Transverse colon (tissue), 4 donors: ENCODE data around the gene DOCK1.

Experiments used
- CTCF ChIP-seq, 5 experiments: fragments of 200-600 bp in 3 of 5; fragments of 450-650 bp in 2 of 5; sonication (generic) in 3 of 5; IDR thresholded peaks; 1 replicate in 2 of 5; 2 replicates in 3 of 5; pipeline ENCODE4 v1.5.1; 2016 to 2017; ENCODE audit warnings: antibody characterized with exemption in 5 of 5, inconsistent platforms in 3 of 5, mild to moderate bottlenecking in 2 of 5, moderate library complexity in 1 of 5
- EP300 ChIP-seq: sonication (generic); formaldehyde crosslinking; IDR thresholded peaks from one replicate; pipeline ENCODE4 v1.6.1; 2017; ENCODE audit warnings: antibody characterized with exemption, low read depth
- POLR2A ChIP-seq: fragments of 450-650 bp; IDR thresholded peaks from one replicate; pipeline ENCODE4 v1.6.1; 2016; ENCODE audit warnings: antibody characterized with exemption, mild to moderate bottlenecking, moderate library complexity
- POLR2AphosphoS5 ChIP-seq, 3 donors: sonication (generic); formaldehyde crosslinking; IDR thresholded peaks; one replicate each; pipeline ENCODE4 v1.6.1; 2016; ENCODE audit warnings: antibody characterized with exemption in 3 of 3

- TF ChIP-seq CTCF (IDR thresholded peaks at IDR 0.05) (no peak), POLR2A (no peak), EP300 (no peak), POLR2AphosphoS5 (IDR thresholded peaks at IDR 0.05) (no peak)
Observed at GRCh38 chr10:127028556-127028955, 123.3 kb downstream of the DOCK1 start.
